Measurements from ENCODE around the gene SH3RF3.

The SH3RF3 gene

GRCh38 chr2:109270505-109271312, 141.7 kb downstream of the SH3RF3 start:
- in situ Hi-C loops (cut with HindIII; ENCODE audit: low sequenced_read_pairs) = no loop called here

GRCh38 chr2:109271920-109272319, 142.9 kb downstream of the SH3RF3 start:
- in situ Hi-C loops (cut with HindIII; ENCODE audit: low sequenced_read_pairs) = no loop called here

GRCh38 chr2:109272461-109272860, 143.5 kb downstream of the SH3RF3 start:
- in situ Hi-C loops (cut with HindIII; ENCODE audit: low sequenced_read_pairs) = no loop called here

- in situ Hi-C loops (cut with HindIII; ENCODE audit: low sequenced_read_pairs) = loop anchor here (5.0 kb wide), 1 partner anchor 78 kb away; no protein-coding TSS in a partner anchor
These were observed 146.4 kb downstream of the SH3RF3 start for GRCh38 chr2:109275120-109276012.

- in situ Hi-C loops (cut with HindIII; ENCODE audit: low sequenced_read_pairs) = loop anchor here (5.0 kb wide), 1 partner anchor 80 kb away; no protein-coding TSS in a partner anchor
These were observed 148.4 kb downstream of the SH3RF3 start for GRCh38 chr2:109277406-109277805.

GRCh38 chr2:109279243-109279860, 150.3 kb downstream of the SH3RF3 start:
- in situ Hi-C loops (cut with HindIII; ENCODE audit: low sequenced_read_pairs) = loop anchor here (5.0 kb wide), 1 partner anchor 82 kb away; no protein-coding TSS in a partner anchor

- in situ Hi-C loops (cut with HindIII; ENCODE audit: low sequenced_read_pairs) = no loop called here
These were observed 151.8 kb downstream of the SH3RF3 start for GRCh38 chr2:109280804-109281203.

GRCh38 chr2:109282360-109282759, 153.4 kb downstream of the SH3RF3 start:
- in situ Hi-C loops (cut with HindIII; ENCODE audit: low sequenced_read_pairs) = no loop called here

- in situ Hi-C loops (cut with HindIII; ENCODE audit: low sequenced_read_pairs) = no loop called here
These were observed 153.9 kb downstream of the SH3RF3 start for GRCh38 chr2:109282865-109283264.

- in situ Hi-C loops (cut with HindIII; ENCODE audit: low sequenced_read_pairs) = loop anchor here (5.0 kb wide), 2 partner anchors 87 to 153 kb away; no protein-coding TSS in a partner anchor
These were observed 155.8 kb downstream of the SH3RF3 start for GRCh38 chr2:109284826-109285225.

GRCh38 chr2:109285244-109285651, 156.2 kb downstream of the SH3RF3 start:
- in situ Hi-C loops (cut with HindIII; ENCODE audit: low sequenced_read_pairs) = loop anchor here (5.0 kb wide), 2 partner anchors 87 to 153 kb away; no protein-coding TSS in a partner anchor

- in situ Hi-C loops (cut with HindIII; ENCODE audit: low sequenced_read_pairs) = loop anchor here (5.0 kb wide), 2 partner anchors 85 to 155 kb away; no protein-coding TSS in a partner anchor
These were observed 158.4 kb downstream of the SH3RF3 start for GRCh38 chr2:109287413-109287812.

- in situ Hi-C loops (cut with HindIII; ENCODE audit: low sequenced_read_pairs) = loop anchor here (5.0 kb wide), 2 partner anchors 84 to 156 kb away; no protein-coding TSS in a partner anchor
These were observed 158.8 kb downstream of the SH3RF3 start for GRCh38 chr2:109287838-109288237.

- in situ Hi-C loops (cut with HindIII; ENCODE audit: low sequenced_read_pairs) = loop anchor here (5.0 kb wide), 2 partner anchors 84 to 156 kb away; no protein-coding TSS in a partner anchor
These were observed 159.8 kb downstream of the SH3RF3 start for GRCh38 chr2:109288544-109289368.

GRCh38 chr2:109289504-109290222, 160.7 kb downstream of the SH3RF3 start:
- in situ Hi-C loops (cut with HindIII; ENCODE audit: low sequenced_read_pairs) = loop anchor here (5.0 kb wide), 2 partner anchors 83 to 157 kb away; no protein-coding TSS in a partner anchor

- in situ Hi-C loops (cut with HindIII; ENCODE audit: low sequenced_read_pairs) = no loop called here
These were observed 162.1 kb downstream of the SH3RF3 start for GRCh38 chr2:109290887-109291643.

- in situ Hi-C loops (cut with HindIII; ENCODE audit: low sequenced_read_pairs) = no loop called here
These were observed 163.4 kb downstream of the SH3RF3 start for GRCh38 chr2:109292386-109292785.

GRCh38 chr2:109293663-109294062, 164.7 kb downstream of the SH3RF3 start:
- in situ Hi-C loops (cut with HindIII; ENCODE audit: low sequenced_read_pairs) = no loop called here
